OCI-LY7 (cell line): ENCODE data around the gene NUDT17.

Experiments
- EZH2phosphoT487 ChIP-seq: fragments of 200-600 bp; sonication (generic); IDR thresholded peaks from 2 replicates; pipeline ENCODE4 v1.6.1; 2018; ENCODE audit warnings: low read depth, borderline replicate concordance, mild to moderate bottlenecking, mixed run types, antibody characterized with exemption, low read length, moderate library complexity, mixed read lengths
- TF ChIP-seq, protein P1 (sequence below): fragments of 200-600 bp; sonication (generic); conservative IDR thresholded peaks from 2 replicates; pipeline ENCODE4 v1.5.1; 2014; ENCODE audit warnings: mild to moderate bottlenecking, antibody characterized with exemption, low read length, moderate library complexity, mixed read lengths

DNA sequence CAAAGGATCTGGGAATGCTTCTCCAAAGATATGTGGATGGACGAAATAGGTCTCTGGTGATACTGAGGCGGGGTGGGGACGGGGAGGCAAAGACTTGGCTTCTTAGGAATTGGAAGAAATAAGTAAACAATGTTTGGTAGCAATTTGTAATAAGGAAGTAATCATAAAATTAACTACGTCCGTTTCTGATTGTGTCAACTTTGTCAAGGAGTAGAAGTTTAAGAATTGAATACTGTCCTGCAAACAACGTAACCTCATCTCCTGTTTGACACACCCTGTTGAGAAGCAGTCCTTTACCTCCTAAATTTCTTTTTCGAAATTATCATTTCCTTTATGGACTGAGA is 21.0 kb upstream of the NUDT17 start:
- TF ChIP-seq, protein P1, sequence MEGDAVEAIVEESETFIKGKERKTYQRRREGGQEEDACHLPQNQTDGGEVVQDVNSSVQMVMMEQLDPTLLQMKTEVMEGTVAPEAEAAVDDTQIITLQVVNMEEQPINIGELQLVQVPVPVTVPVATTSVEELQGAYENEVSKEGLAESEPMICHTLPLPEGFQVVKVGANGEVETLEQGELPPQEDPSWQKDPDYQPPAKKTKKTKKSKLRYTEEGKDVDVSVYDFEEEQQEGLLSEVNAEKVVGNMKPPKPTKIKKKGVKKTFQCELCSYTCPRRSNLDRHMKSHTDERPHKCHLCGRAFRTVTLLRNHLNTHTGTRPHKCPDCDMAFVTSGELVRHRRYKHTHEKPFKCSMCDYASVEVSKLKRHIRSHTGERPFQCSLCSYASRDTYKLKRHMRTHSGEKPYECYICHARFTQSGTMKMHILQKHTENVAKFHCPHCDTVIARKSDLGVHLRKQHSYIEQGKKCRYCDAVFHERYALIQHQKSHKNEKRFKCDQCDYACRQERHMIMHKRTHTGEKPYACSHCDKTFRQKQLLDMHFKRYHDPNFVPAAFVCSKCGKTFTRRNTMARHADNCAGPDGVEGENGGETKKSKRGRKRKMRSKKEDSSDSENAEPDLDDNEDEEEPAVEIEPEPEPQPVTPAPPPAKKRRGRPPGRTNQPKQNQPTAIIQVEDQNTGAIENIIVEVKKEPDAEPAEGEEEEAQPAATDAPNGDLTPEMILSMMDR: no peak
- TF ChIP-seq EZH2phosphoT487: no peak
